ENCODE data around the gene ARHGAP12.
"Not testable (repeated sequence)": the region's sequence is repeated elsewhere in the genome, so short reads cannot be mapped to it uniquely, and the experiment has no call there.

The ARHGAP12 gene

DNA sequence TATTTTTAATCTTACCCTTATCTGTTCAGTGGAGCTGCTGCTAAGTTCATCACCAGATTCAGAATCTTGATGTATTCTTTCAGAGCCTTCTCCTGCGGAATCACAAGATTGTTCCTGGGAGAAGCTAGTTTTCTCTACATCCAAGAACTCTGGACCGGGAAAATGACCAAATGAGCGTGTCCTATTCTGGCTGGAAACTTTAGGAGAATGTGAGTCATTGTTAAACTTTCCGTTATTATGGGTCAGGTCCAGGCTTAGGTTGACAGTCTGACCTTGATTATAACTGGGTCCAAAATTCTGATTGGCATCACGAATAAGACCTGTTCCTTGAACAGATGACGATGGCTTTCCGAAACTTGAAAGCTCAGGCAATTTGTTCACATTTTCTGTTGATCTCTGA is 20.5 kb downstream of the ARHGAP12 start:
- DNase-seq (ENCODE audit: low spot score) = no peak
- in situ Hi-C loops (cut with MboI; ENCODE audit: low sequenced_read_pairs, unreplicated experiment) = no loop called here
- TF ChIP-seq, protein P1, sequence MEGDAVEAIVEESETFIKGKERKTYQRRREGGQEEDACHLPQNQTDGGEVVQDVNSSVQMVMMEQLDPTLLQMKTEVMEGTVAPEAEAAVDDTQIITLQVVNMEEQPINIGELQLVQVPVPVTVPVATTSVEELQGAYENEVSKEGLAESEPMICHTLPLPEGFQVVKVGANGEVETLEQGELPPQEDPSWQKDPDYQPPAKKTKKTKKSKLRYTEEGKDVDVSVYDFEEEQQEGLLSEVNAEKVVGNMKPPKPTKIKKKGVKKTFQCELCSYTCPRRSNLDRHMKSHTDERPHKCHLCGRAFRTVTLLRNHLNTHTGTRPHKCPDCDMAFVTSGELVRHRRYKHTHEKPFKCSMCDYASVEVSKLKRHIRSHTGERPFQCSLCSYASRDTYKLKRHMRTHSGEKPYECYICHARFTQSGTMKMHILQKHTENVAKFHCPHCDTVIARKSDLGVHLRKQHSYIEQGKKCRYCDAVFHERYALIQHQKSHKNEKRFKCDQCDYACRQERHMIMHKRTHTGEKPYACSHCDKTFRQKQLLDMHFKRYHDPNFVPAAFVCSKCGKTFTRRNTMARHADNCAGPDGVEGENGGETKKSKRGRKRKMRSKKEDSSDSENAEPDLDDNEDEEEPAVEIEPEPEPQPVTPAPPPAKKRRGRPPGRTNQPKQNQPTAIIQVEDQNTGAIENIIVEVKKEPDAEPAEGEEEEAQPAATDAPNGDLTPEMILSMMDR (IDR thresholded peaks at IDR 0.05; ENCODE audit: borderline replicate concordance, control extremely low read depth, extremely low read depth, insufficient read depth, missing control alignments) = no peak

GRCh38 chr10:31906039-31906438 is 22.6 kb downstream of the ARHGAP12 start:
- in situ Hi-C loops (cut with MboI; ENCODE audit: low sequenced_read_pairs, unreplicated experiment) = no loop called here
- TF ChIP-seq, protein P1 (IDR thresholded peaks at IDR 0.05; ENCODE audit: borderline replicate concordance, control extremely low read depth, extremely low read depth, insufficient read depth, missing control alignments) = no peak
- no peak for DNase-seq (ENCODE audit: low spot score)

- no peak for DNase-seq (ENCODE audit: low spot score)
- in situ Hi-C loops (cut with MboI; ENCODE audit: low sequenced_read_pairs, unreplicated experiment) = no loop called here
- TF ChIP-seq, protein P1 (IDR thresholded peaks at IDR 0.05; ENCODE audit: borderline replicate concordance, control extremely low read depth, extremely low read depth, insufficient read depth, missing control alignments) = no peak
These were observed 23.0 kb downstream of the ARHGAP12 start for GRCh38 chr10:31905586-31905985.

DNA sequence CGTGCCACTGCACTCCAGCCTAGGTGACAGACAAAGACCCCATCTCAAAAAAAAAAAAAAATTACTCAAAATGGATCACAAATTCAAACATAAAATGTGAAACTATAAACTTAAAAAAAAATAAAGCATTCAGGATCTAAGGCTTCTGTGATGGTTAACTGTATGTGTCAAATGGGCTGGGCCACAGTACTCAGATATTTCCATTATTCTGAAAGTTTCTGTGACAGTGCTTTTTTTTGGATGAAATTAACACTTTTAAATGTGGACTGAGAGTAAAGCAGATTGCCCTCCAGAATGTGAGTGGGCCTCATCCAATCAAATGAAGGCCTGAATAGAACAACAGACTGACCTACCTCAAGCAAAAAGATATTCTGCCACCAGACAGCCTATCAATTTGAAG is 26.0 kb downstream of the ARHGAP12 start:
- in situ Hi-C loops (cut with MboI; ENCODE audit: low sequenced_read_pairs, unreplicated experiment) = no loop called here
- TF ChIP-seq, protein P1 (IDR thresholded peaks at IDR 0.05; ENCODE audit: borderline replicate concordance, control extremely low read depth, extremely low read depth, insufficient read depth, missing control alignments) = no peak
- DNase-seq (ENCODE audit: low spot score) = no peak

- no peak for DNase-seq (ENCODE audit: low spot score)
- TF ChIP-seq, protein P1 (IDR thresholded peaks at IDR 0.05; ENCODE audit: borderline replicate concordance, control extremely low read depth, extremely low read depth, insufficient read depth, missing control alignments) = no peak
- in situ Hi-C loops (cut with MboI; ENCODE audit: low sequenced_read_pairs, unreplicated experiment) = no loop called here
These were observed 31.1 kb downstream of the ARHGAP12 start for GRCh38 chr10:31897506-31897905.

DNA sequence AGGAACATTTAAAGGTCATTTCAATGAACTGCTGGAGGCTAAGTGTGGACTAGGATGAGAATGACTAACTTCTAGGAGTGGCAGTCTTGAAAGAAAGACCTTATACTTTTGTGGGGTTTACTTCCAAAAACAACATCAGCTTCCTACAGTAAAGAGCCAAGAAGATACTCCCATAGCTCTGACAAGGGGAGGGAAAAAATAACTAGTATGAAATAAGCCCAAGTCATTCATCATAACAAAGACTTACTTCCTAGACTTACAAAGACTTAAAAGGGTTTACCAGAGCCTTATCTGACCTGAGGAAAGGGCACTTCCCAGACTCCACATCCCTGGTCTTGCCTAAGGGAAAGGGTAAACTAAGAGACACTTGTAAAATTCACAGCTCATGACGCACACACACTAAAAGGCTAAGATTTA is 31.7 kb downstream of the ARHGAP12 start:
- TF ChIP-seq, protein P1 (IDR thresholded peaks at IDR 0.05; ENCODE audit: borderline replicate concordance, control extremely low read depth, extremely low read depth, insufficient read depth, missing control alignments) = no peak
- in situ Hi-C loops (cut with MboI; ENCODE audit: low sequenced_read_pairs, unreplicated experiment) = no loop called here
- DNase-seq (ENCODE audit: low spot score) = no peak

DNA sequence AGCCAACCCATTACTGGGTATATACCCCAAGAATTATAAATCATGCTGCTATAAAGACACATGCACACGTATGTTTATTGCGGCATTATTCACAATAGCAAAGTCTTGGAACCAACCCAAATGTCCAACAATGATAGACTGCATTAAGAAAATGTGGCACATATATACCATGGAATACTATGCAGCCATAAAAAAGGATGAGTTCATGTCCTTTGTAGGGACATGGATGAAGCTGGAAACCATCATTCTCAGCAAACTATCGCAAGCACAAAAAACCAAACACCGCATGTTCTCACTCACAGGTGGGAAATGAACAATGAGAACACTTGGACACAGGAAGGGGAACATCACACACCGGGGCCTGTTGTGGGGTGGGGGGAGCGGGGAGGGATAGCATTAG is 32.9 kb downstream of the ARHGAP12 start:
- in situ Hi-C loops (cut with MboI; ENCODE audit: low sequenced_read_pairs, unreplicated experiment); DNase-seq (ENCODE audit: low spot score): not testable (repeated sequence)

All from GM13976 (cell line).